ENCODE results near the gene KHDRBS2.

DNA sequence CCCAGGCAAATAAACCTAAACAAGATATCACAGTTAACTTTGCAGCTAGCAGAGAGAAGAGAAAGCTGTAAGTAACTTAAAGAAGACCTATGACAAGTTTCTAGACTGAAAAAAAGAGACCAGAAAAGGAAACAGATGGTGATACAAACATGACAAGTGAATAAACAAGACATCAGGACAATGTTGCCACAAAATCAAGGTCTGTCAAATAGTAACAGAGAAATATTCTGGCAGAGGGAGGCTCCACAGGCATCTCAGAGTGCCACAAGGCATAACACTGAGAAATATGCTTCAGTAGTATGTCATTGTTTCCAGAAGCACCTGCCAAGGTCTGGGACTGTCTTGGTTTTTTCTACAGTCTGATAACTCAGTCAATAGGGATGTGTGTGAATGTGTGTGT lies 332.2 kb downstream of the KHDRBS2 start:
- TF ChIP-seq CTCF (conservative IDR thresholded peaks at IDR 0.05 in 1 of 2, IDR thresholded peaks at IDR 0.05 in 1 of 2; ENCODE audit: low read depth in 1 of 2, low read length in 2 of 2) (no peak), EZH2 (IDR thresholded peaks at IDR 0.05; ENCODE audit: low read length, missing control alignments) (no peak)

All from fibroblast of lung (primary cell).